CD4-positive, alpha-beta T cell (primary cell): Measurements from ENCODE around the gene ZNF396. TPM values are rescaled to one million over a fixed set of nuclear protein-coding genes. Genes with fewer than 3 reads are reported as not detected.
A peak's percentile ranks its signal among the peaks of the same experiment; 100 is the strongest.

Experiments
- ATAC-seq: fragments of 200-7000 bp; cut with Tn5 transposase; one replicate; pipeline ENCODE4 v1.10.0; 2022; ENCODE audit warnings: mild to moderate bottlenecking; ENCODE audit not compliant: poor library complexity
- CTCF ChIA-PET: fragments of 350-600 bp; sonication (Branson Sonifier 250); formaldehyde crosslinking; loops from one replicate; lab custom pipeline; 2021; ENCODE audit warnings: antibody characterized with exemption, inconsistent platforms; lab: Charles Lee
- POLR2A ChIA-PET: fragments of 350-600 bp; sonication (Branson Sonifier 250); formaldehyde crosslinking; loops from one replicate; lab custom pipeline; 2021; ENCODE audit warnings: antibody characterized with exemption, inconsistent platforms; lab: Charles Lee
- DNase-seq, 14 experiments: peaks; one replicate each; pipeline ENCODE4 v3.0.0-alpha.2; 2013 to 2020; ENCODE audit warnings: mixed read lengths in 2 of 14
- H3K27ac ChIP-seq, 2 donors: one replicate each; pipeline versions ENCODE4 v1.5.1 to v1.7.0; 2013; ENCODE audit warnings: low read length in 2 of 2, low read depth in 1 of 2, mild to moderate bottlenecking in 1 of 2
- H3K27me3 ChIP-seq, 2 experiments: 1 replicate in 1 of 2; 2 replicates in 1 of 2; pipeline versions ENCODE4 v1.6.1 to v1.7.0; 2013; ENCODE audit warnings: low read length in 2 of 2, control low read depth in 1 of 2, mild to moderate bottlenecking in 1 of 2, moderate library complexity in 1 of 2; ENCODE audit not compliant: insufficient read depth in 2 of 2, control insufficient read depth in 1 of 2
- H3K36me3 ChIP-seq: one replicate; pipeline ENCODE4 v1.6.1; 2013; ENCODE audit warnings: low read length, control low read depth; ENCODE audit not compliant: insufficient read depth
- H3K4me1 ChIP-seq: one replicate; pipeline ENCODE4 v1.6.1; 2013; ENCODE audit warnings: low read length, control low read depth; ENCODE audit not compliant: insufficient read depth
- H3K4me3 ChIP-seq: one replicate; pipeline ENCODE4 v1.5.1; 2013; ENCODE audit warnings: mild to moderate bottlenecking, low read length, moderate library complexity
- H3K9me3 ChIP-seq, 2 experiments: 1 replicate in 1 of 2; 2 replicates in 1 of 2; pipeline versions ENCODE4 v1.6.1 to v1.7.0; 2013; ENCODE audit warnings: low read length in 2 of 2, mild to moderate bottlenecking in 2 of 2, control low read depth in 1 of 2, moderate library complexity in 1 of 2; ENCODE audit not compliant: control insufficient read depth in 1 of 2, insufficient read depth in 1 of 2
- H3K27ac Mint-ChIP-seq: one replicate; pipeline ENCODE4 v1.8.0; 2020; ENCODE audit warnings: mixed read lengths
- H3K27me3 Mint-ChIP-seq: one replicate; pipeline ENCODE4 v1.8.0; 2021; ENCODE audit warnings: mixed read lengths
- H3K36me3 Mint-ChIP-seq: one replicate; pipeline ENCODE4 v1.8.0; 2021; ENCODE audit warnings: low read depth, mixed read lengths
- H3K4me1 Mint-ChIP-seq: one replicate; pipeline ENCODE4 v1.8.0; 2021; ENCODE audit warnings: low read depth, mixed read lengths
- H3K4me3 Mint-ChIP-seq: one replicate; pipeline ENCODE4 v1.8.0; 2020; ENCODE audit warnings: mild to moderate bottlenecking, mixed read lengths
- H3K9me3 Mint-ChIP-seq: one replicate; pipeline ENCODE4 v1.8.0; 2020; ENCODE audit warnings: mixed read lengths
- intact Hi-C, 2 experiments: fragments of 100-400 bp; cut with DNase I in 1 of 2; cut with micrococcal nuclease in 1 of 2; formaldehyde crosslinking; loops; one replicate each; pipeline versions ENCODE4 v1.15.1 to v1.9.0; 2023 to 2025; cut with DNase I, micrococcal nuclease
- total RNA-seq, 174 experiments: library from RNA in 2 of 174; stranded (reverse) in 2 of 174; gene quantifications; one replicate each; pipeline ENCODE4 v1.2.3 and lab custom pipeline; 2021 to 2026
- TF ChIP-seq, protein P1 (sequence below): fragments of 200-600 bp; IDR thresholded peaks from one replicate; pipeline ENCODE4 v1.8.0; 2022; ENCODE audit warnings: antibody characterized with exemption, mild to moderate bottlenecking

ZNF396 gene
- total RNA-seq, 2 experiments from 2014 or later = 0.25 to 0.28 TPM

DNA sequence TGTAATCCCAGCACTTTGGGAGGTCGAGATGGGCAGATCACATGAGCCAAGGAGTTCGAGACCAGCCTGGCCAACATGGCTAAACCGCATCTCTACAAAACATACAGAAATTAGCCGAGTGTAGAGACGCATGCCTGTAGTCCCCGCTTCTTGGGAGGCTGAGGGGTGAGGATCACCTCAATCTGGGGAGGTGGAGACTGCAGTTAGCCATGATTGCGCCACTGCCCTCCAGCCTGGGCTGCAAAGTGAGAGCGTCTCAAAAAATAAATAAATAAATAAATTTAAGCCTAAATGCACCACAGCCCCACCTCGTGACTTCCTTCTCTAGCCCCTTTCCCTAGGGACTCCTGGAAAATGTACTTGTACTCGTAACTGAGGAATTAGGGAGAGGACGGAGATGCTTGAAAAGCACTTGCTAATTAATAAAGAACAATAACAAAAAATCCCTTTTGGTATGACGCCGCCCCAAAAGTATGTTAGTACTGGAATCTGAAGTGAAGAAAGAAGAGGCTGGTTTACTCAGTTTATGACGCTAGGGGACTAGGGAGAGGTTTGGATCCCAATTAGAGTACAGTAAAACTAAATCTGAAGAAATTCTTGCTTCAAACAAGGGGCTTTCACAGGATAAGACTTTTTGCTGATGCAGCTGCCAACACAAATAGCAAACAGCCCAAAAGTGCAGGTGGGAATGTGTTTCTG lies 887 bp upstream of the ZNF396 start:
- ATAC-seq (no peak), DNase-seq (no peak)
- Mint-ChIP-seq H3K9me3 (no peaks in the 10 kb centered on the region), H3K27ac (no peak overlapping the region), H3K36me3 (no peaks in the 10 kb centered on the region), H3K4me3 (peak overlapping the region; percentile 85), H3K4me1 (peaks cover 7% of the 10 kb centered on the region), H3K27me3 (no peaks in the 10 kb centered on the region)
- Histone ChIP-seq H3K4me1 (peaks cover 14% of the 10 kb centered on the region), H3K27ac (no peak overlapping the region), H3K27me3 (no peaks in the 10 kb centered on the region), H3K36me3 (no peaks in the 10 kb centered on the region), H3K4me3 (no peak overlapping the region), H3K9me3 (no peaks in the 10 kb centered on the region)
- TF ChIP-seq, protein P1, sequence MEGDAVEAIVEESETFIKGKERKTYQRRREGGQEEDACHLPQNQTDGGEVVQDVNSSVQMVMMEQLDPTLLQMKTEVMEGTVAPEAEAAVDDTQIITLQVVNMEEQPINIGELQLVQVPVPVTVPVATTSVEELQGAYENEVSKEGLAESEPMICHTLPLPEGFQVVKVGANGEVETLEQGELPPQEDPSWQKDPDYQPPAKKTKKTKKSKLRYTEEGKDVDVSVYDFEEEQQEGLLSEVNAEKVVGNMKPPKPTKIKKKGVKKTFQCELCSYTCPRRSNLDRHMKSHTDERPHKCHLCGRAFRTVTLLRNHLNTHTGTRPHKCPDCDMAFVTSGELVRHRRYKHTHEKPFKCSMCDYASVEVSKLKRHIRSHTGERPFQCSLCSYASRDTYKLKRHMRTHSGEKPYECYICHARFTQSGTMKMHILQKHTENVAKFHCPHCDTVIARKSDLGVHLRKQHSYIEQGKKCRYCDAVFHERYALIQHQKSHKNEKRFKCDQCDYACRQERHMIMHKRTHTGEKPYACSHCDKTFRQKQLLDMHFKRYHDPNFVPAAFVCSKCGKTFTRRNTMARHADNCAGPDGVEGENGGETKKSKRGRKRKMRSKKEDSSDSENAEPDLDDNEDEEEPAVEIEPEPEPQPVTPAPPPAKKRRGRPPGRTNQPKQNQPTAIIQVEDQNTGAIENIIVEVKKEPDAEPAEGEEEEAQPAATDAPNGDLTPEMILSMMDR = no peak
- intact Hi-C loops = no loop called here
- ChIA-PET CTCF (no interaction called here), POLR2A (no interaction called here)

DNA sequence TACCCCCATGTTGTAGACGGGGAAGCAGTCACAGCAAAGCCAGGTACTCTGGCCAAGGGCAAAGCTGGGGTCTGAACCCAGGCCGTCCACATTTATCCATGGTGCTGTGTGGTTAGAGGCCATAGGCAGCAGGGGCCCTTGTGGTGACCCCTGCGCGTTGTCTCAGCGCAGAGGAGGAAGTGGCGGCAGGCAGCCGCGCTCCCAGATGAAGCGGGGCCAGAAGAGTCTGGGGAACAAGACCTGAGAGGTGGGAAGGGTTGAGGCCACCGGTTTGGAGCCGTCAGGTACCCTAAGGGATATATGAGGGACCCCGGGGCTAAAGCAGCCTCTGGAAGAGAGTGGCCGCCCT lies 770 bp downstream of the ZNF396 start:
- H3K27me3 ChIP-seq = no peaks in the 10 kb centered on the region
- peak overlapping the region; percentile 45 for H3K27ac Mint-ChIP-seq
- no peak overlapping the region for H3K27ac ChIP-seq
- peak overlapping the region; percentile 73 for H3K4me3 ChIP-seq
- H3K27me3 Mint-ChIP-seq = no peaks in the 10 kb centered on the region
- intact Hi-C loops = no loop called here
- CTCF ChIA-PET = no interaction called here
- H3K36me3 Mint-ChIP-seq = no peaks in the 10 kb centered on the region
- TF ChIP-seq, protein P1 = no peak
- H3K9me3 ChIP-seq = no peaks in the 10 kb centered on the region
- H3K9me3 Mint-ChIP-seq = no peaks in the 10 kb centered on the region
- H3K4me1 Mint-ChIP-seq = peaks cover 7% of the 10 kb centered on the region
- ATAC-seq (peak; percentile 40), DNase-seq (peak in 7 of 14 experiments; percentile 2 to 46 (median 22))
- H3K4me3 Mint-ChIP-seq = peak overlapping the region; percentile 90
- POLR2A ChIA-PET = interaction anchor here (1.0 kb wide), 1 partner anchor 596 kb away, joined by 3 read pairs; the partner anchor contains the start of gene RMP24
- H3K36me3 ChIP-seq = no peaks in the 10 kb centered on the region
- peaks cover 14% of the 10 kb centered on the region for H3K4me1 ChIP-seq

DNA sequence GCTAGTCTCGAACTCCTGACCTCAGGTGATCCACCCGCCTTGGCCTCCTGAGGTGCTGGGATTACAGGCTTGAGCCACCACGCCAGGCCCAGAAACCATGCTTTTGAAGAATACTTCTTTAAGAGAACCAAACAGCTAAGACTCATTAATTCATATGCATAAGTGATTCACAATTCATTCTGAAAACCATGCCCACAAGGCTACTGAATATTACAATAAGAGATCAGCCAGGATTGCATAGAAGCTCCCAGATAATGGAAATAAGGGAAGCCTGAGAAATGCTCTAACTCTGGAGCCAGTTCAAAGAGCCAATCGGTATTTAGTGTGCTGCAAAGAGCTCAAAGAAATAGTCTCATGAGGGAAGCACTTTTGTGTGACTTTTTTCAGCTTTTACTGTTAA lies 2.4 kb downstream of the ZNF396 start:
- Mint-ChIP-seq H3K4me1 (peaks cover 7% of the 10 kb centered on the region), H3K36me3 (no peaks in the 10 kb centered on the region), H3K9me3 (no peaks in the 10 kb centered on the region), H3K27ac (no peak overlapping the region), H3K4me3 (no peak overlapping the region), H3K27me3 (no peaks in the 10 kb centered on the region)
- H3K4me1 ChIP-seq = peaks cover 14% of the 10 kb centered on the region
- no peak overlapping the region for H3K27ac ChIP-seq
- H3K9me3 ChIP-seq = no peaks in the 10 kb centered on the region
- H3K4me3 ChIP-seq = no peak overlapping the region
- ATAC-seq (no peak), DNase-seq (no peak)
- ChIA-PET CTCF (interaction anchor here (2.1 kb wide), 1 partner anchor 12 kb away, joined by 10 read pairs; no protein-coding TSS in a partner anchor), POLR2A (no interaction called here)
- intact Hi-C loops = no loop called here
- H3K36me3 ChIP-seq = no peaks in the 10 kb centered on the region
- TF ChIP-seq, protein P1 = no peak
- no peaks in the 10 kb centered on the region for H3K27me3 ChIP-seq
